PFSK-1 (cell line): ENCODE data around the gene VPS25.

Experiments
- SIN3A ChIP-seq: IDR thresholded peaks from 2 replicates; pipeline ENCODE4 v1.6.1; 2012; ENCODE audit warnings: mild to moderate bottlenecking, low read length, moderate library complexity, borderline replicate concordance; ENCODE audit not compliant: insufficient read depth
- TF ChIP-seq, protein P1 (sequence below), 2 experiments: IDR thresholded peaks; 2 replicates each; pipeline versions ENCODE4 v1.6.1 to v1.8.0; 2011 to 2012; ENCODE audit warnings: low read depth in 2 of 2, low read length in 2 of 2, control low read depth in 1 of 2, inconsistent platforms in 1 of 2, mild to moderate bottlenecking in 1 of 2, moderate library complexity in 1 of 2; ENCODE audit not compliant: insufficient read depth in 1 of 2

DNA sequence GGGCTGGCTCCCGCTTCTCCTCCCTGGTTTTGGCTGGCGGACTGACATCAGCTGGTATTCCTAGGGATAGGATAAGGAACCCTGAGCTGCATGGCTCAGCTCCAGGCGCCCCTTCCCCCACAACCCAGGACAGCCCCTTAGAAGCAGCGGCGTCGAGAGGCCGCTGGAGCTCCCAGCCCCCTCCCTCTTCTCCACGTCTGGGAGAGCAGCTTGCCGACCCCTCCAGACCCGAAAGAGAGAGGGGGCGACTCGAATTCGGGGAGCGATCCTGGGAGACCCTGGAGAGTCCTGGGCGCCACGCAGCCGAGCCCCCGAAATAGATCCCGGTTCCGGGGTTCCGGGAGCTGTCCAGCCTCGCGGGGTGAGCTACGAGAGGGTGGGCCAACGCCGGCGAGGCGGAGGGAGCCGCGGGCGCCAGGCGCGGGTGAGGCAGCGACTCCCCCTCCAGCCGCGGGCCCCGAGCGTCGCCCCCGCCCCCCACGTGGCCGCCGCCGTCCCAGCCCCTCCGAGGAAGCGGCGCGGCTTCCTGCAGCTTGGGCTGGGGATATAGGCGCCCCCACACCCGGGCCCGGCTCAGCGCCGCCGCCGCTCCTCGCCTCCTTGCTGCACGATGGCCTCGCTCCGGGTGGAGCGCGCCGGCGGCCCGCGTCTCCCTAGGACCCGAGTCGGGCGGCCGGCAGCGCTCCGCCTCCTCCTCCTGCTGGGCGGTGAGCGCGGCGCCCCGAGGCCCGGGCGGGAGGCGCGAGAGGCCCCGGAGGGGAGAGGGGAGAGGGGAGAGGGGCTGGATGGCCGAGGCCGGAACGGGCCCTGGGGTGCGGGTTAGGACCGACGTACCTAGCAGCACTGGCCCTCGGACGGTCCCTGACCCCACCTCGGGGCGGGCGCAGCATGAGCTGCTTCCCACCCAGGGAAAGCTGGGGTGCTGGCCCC is 12.3 kb upstream of the VPS25 start, which contains the start of gene RAMP2:
- TF ChIP-seq, protein P1, sequence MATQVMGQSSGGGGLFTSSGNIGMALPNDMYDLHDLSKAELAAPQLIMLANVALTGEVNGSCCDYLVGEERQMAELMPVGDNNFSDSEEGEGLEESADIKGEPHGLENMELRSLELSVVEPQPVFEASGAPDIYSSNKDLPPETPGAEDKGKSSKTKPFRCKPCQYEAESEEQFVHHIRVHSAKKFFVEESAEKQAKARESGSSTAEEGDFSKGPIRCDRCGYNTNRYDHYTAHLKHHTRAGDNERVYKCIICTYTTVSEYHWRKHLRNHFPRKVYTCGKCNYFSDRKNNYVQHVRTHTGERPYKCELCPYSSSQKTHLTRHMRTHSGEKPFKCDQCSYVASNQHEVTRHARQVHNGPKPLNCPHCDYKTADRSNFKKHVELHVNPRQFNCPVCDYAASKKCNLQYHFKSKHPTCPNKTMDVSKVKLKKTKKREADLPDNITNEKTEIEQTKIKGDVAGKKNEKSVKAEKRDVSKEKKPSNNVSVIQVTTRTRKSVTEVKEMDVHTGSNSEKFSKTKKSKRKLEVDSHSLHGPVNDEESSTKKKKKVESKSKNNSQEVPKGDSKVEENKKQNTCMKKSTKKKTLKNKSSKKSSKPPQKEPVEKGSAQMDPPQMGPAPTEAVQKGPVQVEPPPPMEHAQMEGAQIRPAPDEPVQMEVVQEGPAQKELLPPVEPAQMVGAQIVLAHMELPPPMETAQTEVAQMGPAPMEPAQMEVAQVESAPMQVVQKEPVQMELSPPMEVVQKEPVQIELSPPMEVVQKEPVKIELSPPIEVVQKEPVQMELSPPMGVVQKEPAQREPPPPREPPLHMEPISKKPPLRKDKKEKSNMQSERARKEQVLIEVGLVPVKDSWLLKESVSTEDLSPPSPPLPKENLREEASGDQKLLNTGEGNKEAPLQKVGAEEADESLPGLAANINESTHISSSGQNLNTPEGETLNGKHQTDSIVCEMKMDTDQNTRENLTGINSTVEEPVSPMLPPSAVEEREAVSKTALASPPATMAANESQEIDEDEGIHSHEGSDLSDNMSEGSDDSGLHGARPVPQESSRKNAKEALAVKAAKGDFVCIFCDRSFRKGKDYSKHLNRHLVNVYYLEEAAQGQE (IDR thresholded peaks at IDR 0.05; ENCODE audit: insufficient read depth in 1 of 2, low read depth in 2 of 2, low read length in 2 of 2), result no peak
- TF ChIP-seq SIN3A, result no peak
